ENCODE data around the gene BCL7A.

DNA sequence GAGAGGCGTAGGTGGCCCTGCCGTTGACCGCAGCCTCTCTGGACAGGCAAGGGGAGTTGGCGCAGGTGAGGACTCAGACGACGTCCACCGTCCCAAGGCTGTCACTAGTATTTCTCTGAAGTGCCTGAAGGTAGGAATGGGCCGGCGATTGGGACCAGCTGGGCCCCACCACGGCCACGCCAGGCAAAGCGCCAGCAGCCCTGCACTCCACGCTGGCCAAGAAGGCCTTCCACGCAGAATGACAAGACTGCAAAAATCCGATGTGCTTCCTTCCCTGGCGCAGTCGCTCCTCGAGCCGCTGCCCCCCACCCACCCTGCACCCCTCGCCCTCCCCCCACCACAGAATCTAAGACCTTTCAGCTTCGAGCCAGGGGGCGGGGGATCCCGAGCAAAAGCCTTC, 39.6 kb downstream of the BCL7A start:
- TF ChIP-seq, protein P1, sequence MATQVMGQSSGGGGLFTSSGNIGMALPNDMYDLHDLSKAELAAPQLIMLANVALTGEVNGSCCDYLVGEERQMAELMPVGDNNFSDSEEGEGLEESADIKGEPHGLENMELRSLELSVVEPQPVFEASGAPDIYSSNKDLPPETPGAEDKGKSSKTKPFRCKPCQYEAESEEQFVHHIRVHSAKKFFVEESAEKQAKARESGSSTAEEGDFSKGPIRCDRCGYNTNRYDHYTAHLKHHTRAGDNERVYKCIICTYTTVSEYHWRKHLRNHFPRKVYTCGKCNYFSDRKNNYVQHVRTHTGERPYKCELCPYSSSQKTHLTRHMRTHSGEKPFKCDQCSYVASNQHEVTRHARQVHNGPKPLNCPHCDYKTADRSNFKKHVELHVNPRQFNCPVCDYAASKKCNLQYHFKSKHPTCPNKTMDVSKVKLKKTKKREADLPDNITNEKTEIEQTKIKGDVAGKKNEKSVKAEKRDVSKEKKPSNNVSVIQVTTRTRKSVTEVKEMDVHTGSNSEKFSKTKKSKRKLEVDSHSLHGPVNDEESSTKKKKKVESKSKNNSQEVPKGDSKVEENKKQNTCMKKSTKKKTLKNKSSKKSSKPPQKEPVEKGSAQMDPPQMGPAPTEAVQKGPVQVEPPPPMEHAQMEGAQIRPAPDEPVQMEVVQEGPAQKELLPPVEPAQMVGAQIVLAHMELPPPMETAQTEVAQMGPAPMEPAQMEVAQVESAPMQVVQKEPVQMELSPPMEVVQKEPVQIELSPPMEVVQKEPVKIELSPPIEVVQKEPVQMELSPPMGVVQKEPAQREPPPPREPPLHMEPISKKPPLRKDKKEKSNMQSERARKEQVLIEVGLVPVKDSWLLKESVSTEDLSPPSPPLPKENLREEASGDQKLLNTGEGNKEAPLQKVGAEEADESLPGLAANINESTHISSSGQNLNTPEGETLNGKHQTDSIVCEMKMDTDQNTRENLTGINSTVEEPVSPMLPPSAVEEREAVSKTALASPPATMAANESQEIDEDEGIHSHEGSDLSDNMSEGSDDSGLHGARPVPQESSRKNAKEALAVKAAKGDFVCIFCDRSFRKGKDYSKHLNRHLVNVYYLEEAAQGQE (IDR thresholded peaks at IDR 0.05; ENCODE audit: low read depth, low read length): no peak
- TF ChIP-seq RFX5 (IDR thresholded peaks at IDR 0.05; ENCODE audit: low read length) (no peak), SIN3A (IDR thresholded peaks at IDR 0.05; ENCODE audit: borderline replicate concordance, low read depth, low read length) (no peak), TAF1 (IDR thresholded peaks at IDR 0.05; ENCODE audit: borderline replicate concordance, low read depth, low read length) (no peak)
- TF ChIP-seq, protein P2, sequence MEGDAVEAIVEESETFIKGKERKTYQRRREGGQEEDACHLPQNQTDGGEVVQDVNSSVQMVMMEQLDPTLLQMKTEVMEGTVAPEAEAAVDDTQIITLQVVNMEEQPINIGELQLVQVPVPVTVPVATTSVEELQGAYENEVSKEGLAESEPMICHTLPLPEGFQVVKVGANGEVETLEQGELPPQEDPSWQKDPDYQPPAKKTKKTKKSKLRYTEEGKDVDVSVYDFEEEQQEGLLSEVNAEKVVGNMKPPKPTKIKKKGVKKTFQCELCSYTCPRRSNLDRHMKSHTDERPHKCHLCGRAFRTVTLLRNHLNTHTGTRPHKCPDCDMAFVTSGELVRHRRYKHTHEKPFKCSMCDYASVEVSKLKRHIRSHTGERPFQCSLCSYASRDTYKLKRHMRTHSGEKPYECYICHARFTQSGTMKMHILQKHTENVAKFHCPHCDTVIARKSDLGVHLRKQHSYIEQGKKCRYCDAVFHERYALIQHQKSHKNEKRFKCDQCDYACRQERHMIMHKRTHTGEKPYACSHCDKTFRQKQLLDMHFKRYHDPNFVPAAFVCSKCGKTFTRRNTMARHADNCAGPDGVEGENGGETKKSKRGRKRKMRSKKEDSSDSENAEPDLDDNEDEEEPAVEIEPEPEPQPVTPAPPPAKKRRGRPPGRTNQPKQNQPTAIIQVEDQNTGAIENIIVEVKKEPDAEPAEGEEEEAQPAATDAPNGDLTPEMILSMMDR (IDR thresholded peaks at IDR 0.05): no peak
